CD14-positive monocyte (primary cell): Measurements from ENCODE around the gene KIF25. TPM values are rescaled to one million over a fixed set of nuclear protein-coding genes. Genes with fewer than 3 reads are reported as not detected.

Experiments used
- DNase-seq, 3 donors: peaks; one replicate each; pipeline ENCODE4 v3.0.0-alpha.2; 2011 to 2022
- H2AFZ ChIP-seq: 2 replicates; pipeline ENCODE4 v1.6.0; 2012; ENCODE audit warnings: mild to moderate bottlenecking, low read depth, low read length, inconsistent platforms; ENCODE audit not compliant: insufficient read depth, poor library complexity, severe bottlenecking
- H3K27ac ChIP-seq, 2 donors: 1 replicate in 1 of 2; 2 replicates in 1 of 2; pipeline ENCODE4 v1.5.1; 2012 to 2013; ENCODE audit warnings: low read length in 2 of 2, control low read depth in 1 of 2, inconsistent platforms in 1 of 2, low read depth in 1 of 2, mild to moderate bottlenecking in 1 of 2
- H3K27me3 ChIP-seq, 2 donors: one replicate each; pipeline versions ENCODE4 v1.6.0 to v1.6.1; 2011 to 2013; ENCODE audit warnings: low read length in 2 of 2; ENCODE audit not compliant: control insufficient read depth in 2 of 2, insufficient read depth in 2 of 2
- H3K36me3 ChIP-seq, 2 donors: replicated peaks in 1 of 2; 1 replicate in 1 of 2; 2 replicates in 1 of 2; pipeline versions ENCODE4 v1.5.1 to v1.6.1; 2012 to 2013; ENCODE audit warnings: low read length in 2 of 2, control low read depth in 1 of 2, inconsistent platforms in 1 of 2, mild to moderate bottlenecking in 1 of 2; ENCODE audit not compliant: insufficient read depth in 2 of 2, control insufficient read depth in 1 of 2
- H3K4me1 ChIP-seq, 2 donors: 1 replicate in 1 of 2; 2 replicates in 1 of 2; pipeline versions ENCODE4 v1.5.1 to v1.6.1; 2012 to 2013; ENCODE audit warnings: low read length in 2 of 2, control low read depth in 1 of 2, inconsistent platforms in 1 of 2, mild to moderate bottlenecking in 1 of 2, moderate library complexity in 1 of 2; ENCODE audit not compliant: insufficient read depth in 2 of 2, control insufficient read depth in 1 of 2
- H3K4me2 ChIP-seq: replicated peaks from 2 replicates; pipeline ENCODE3; 2012; ENCODE audit warnings: low read length, moderate library complexity, mild to moderate bottlenecking; ENCODE audit not compliant: poor library complexity, severe bottlenecking; ENCODE audit errors: extremely low read depth
- H3K4me3 ChIP-seq, 3 experiments: fragments of 200-600 bp in 1 of 3; sonication (generic) in 1 of 3; replicated peaks in 1 of 3; 1 replicate in 2 of 3; 2 replicates in 1 of 3; pipeline ENCODE4 v1.5.1; 2011 to 2013; ENCODE audit warnings: low read length in 3 of 3, mild to moderate bottlenecking in 3 of 3, control low read depth in 2 of 3, low read depth in 2 of 3, inconsistent platforms in 1 of 3, moderate library complexity in 1 of 3
- H3K79me2 ChIP-seq: 2 replicates; pipeline ENCODE4 v1.6.0; 2012; ENCODE audit warnings: mild to moderate bottlenecking, control low read depth, inconsistent platforms, low read length, moderate library complexity; ENCODE audit not compliant: insufficient read depth
- H3K9ac ChIP-seq: 2 replicates; pipeline ENCODE4 v1.6.0; 2017; ENCODE audit warnings: low read length, mild to moderate bottlenecking; ENCODE audit not compliant: insufficient read depth, poor library complexity, severe bottlenecking
- H3K9me3 ChIP-seq, 2 donors: replicated peaks in 1 of 2; 1 replicate in 1 of 2; 2 replicates in 1 of 2; pipeline versions ENCODE4 v1.5.1 to v1.6.1; 2012 to 2013; ENCODE audit warnings: low read length in 2 of 2, control low read depth in 1 of 2; ENCODE audit not compliant: control insufficient read depth in 1 of 2, insufficient read depth in 1 of 2
- H4K20me1 ChIP-seq: 2 replicates; pipeline ENCODE4 v1.6.0; 2012; ENCODE audit warnings: mild to moderate bottlenecking, low read length, control low read depth, moderate library complexity; ENCODE audit not compliant: insufficient read depth
- H3K27ac Mint-ChIP-seq, 7 donors: one replicate each; pipeline ENCODE4 v1.8.0; 2020; ENCODE audit warnings: mild to moderate bottlenecking in 7 of 7, mixed read lengths in 7 of 7, moderate library complexity in 6 of 7, inconsistent platforms in 2 of 7
- H3K27me3 Mint-ChIP-seq, 3 donors: one replicate each; pipeline ENCODE4 v1.8.0; 2021 to 2022; ENCODE audit warnings: low read depth in 3 of 3, mild to moderate bottlenecking in 3 of 3, mixed read lengths in 3 of 3, moderate library complexity in 3 of 3, inconsistent platforms in 1 of 3
- H3K36me3 Mint-ChIP-seq, 2 donors: one replicate each; pipeline ENCODE4 v1.8.0; 2020; ENCODE audit warnings: mixed read lengths in 2 of 2, inconsistent platforms in 1 of 2, mild to moderate bottlenecking in 1 of 2
- H3K4me1 Mint-ChIP-seq: one replicate; pipeline ENCODE4 v1.8.0; 2020; ENCODE audit warnings: mild to moderate bottlenecking, mixed read lengths
- H3K4me3 Mint-ChIP-seq, 2 donors: one replicate each; pipeline ENCODE4 v1.8.0; 2020; ENCODE audit warnings: mild to moderate bottlenecking in 2 of 2, mixed read lengths in 2 of 2, moderate library complexity in 1 of 2
- H3K9me3 Mint-ChIP-seq, 7 donors: one replicate each; pipeline ENCODE4 v1.8.0; 2020 to 2022; ENCODE audit warnings: mixed read lengths in 7 of 7, mild to moderate bottlenecking in 6 of 7, moderate library complexity in 6 of 7, inconsistent platforms in 2 of 7
- WGBS: methylation state at CpG from one replicate; pipeline ENCODE4 v1.1.5; 2013; ENCODE audit warnings: missing lambda C conversion rate; ENCODE audit not compliant: insufficient coverage; 5-methylcytosine and 5-hydroxymethylcytosine counted together
- intact Hi-C, 2 donors: fragments of 100-400 bp; cut with micrococcal nuclease; formaldehyde crosslinking; loops; one replicate each; pipeline versions ENCODE4 v1.15.0 to v1.15.1; 2023
- polyA plus RNA-seq, 3 donors: library from polyadenylated mRNA; depleted of rRNA in 1 of 3; unstranded in 2 of 3; stranded (reverse) in 1 of 3; fragments of 300-500 nt in 2 of 3; fragments of >200 nt in 1 of 3; fragmentation: Illumina TruSeq in 2 of 3; gene quantifications; 1 replicate in 2 of 3; 2 replicates in 1 of 3; pipeline ENCODE4 v1.2.3, GENCODE V29; 2012 to 2021
- TF ChIP-seq, protein P1 (sequence below): fragments of 200-600 bp; IDR thresholded peaks from one replicate; pipeline ENCODE4 v1.8.0; 2022; ENCODE audit warnings: antibody characterized with exemption, mild to moderate bottlenecking

KIF25 gene
- polyA plus RNA-seq, 3 donors: not detected

DNA sequence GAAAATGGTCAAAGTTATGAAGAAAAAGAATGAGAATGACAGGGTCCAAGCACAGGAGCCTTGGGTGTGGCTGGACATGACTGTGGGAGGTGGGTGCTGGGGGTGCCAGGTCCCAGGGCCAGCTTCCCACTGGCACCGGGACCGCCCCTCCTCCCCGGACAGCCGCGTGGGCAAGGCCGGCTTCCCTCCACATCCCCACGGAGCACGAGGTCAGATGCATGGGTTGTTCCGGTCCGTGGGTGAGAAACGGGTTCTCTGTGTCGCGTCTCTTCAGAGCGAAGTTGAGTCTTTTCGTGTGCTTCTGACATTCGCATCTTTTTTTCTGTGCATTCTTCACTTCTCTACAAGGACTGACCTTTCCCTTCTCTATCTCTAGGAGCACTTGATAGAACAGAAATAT, 30.1 kb downstream of the KIF25 start:
- H3K4me1 ChIP-seq: no peaks in the 10 kb centered on the region
- no peaks in the 10 kb centered on the region for H3K36me3 ChIP-seq
- peaks cover 11 to 24% (median 16%) of the 10 kb centered on the region in 7 donors for H3K9me3 Mint-ChIP-seq
- no peak overlapping the region for H3K9ac ChIP-seq
- H3K4me3 ChIP-seq: no peak overlapping the region
- H3K27me3 Mint-ChIP-seq: peaks cover 0 to 6% (median 3%) of the 10 kb centered on the region in 3 donors
- H3K36me3 Mint-ChIP-seq: no peaks in the 10 kb centered on the region
- 88% methylated on average over 13 of the region's 16 CpGs for WGBS
- H3K27me3 ChIP-seq: no peaks in the 10 kb centered on the region
- no peak overlapping the region for H3K27ac Mint-ChIP-seq
- H3K9me3 ChIP-seq: peaks cover 9 to 25% of the 10 kb centered on the region in 2 donors
- H4K20me1 ChIP-seq: no peaks in the 10 kb centered on the region
- no peak overlapping the region for H3K27ac ChIP-seq
- H3K4me3 Mint-ChIP-seq: no peak overlapping the region
- H3K79me2 ChIP-seq: no peaks in the 10 kb centered on the region
- no peaks in the 10 kb centered on the region for H3K4me1 Mint-ChIP-seq
- DNase-seq: no peak
- TF ChIP-seq, protein P1, sequence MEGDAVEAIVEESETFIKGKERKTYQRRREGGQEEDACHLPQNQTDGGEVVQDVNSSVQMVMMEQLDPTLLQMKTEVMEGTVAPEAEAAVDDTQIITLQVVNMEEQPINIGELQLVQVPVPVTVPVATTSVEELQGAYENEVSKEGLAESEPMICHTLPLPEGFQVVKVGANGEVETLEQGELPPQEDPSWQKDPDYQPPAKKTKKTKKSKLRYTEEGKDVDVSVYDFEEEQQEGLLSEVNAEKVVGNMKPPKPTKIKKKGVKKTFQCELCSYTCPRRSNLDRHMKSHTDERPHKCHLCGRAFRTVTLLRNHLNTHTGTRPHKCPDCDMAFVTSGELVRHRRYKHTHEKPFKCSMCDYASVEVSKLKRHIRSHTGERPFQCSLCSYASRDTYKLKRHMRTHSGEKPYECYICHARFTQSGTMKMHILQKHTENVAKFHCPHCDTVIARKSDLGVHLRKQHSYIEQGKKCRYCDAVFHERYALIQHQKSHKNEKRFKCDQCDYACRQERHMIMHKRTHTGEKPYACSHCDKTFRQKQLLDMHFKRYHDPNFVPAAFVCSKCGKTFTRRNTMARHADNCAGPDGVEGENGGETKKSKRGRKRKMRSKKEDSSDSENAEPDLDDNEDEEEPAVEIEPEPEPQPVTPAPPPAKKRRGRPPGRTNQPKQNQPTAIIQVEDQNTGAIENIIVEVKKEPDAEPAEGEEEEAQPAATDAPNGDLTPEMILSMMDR: no peak
- no peak overlapping the region for H3K4me2 ChIP-seq
- no peak overlapping the region for H2AFZ ChIP-seq
- intact Hi-C loops: no loop called here

DNA sequence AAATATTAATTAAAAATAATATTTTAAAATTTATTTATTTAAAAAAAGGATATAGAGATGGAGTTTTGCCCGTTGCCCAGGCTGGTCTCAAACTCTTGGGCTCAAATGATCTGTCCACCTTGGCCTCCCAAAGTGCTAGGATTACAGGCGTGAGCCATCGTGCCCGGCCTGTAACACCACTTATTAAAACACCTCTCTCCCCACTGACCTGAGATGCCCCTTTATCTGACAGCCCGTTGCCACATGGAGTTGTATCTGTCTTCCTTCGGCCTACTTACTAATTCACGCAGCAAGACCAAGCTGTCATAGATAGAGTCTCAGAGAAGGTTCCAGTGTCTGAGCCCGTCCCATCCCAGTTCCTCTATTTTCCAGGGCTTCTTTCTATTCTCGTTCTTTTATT, 30.7 kb downstream of the KIF25 start:
- H3K4me3 Mint-ChIP-seq: no peak overlapping the region

More for the DNA sequence above, 30.7 kb downstream of the KIF25 start:
- Mint-ChIP-seq H3K9me3 (peaks cover 11 to 24% (median 16%) of the 10 kb centered on the region in 7 donors), H3K4me1 (no peaks in the 10 kb centered on the region), H3K36me3 (no peaks in the 10 kb centered on the region), H3K27me3 (peaks cover 0 to 9% (median 3%) of the 10 kb centered on the region in 3 donors), H3K27ac (no peak overlapping the region)
- TF ChIP-seq, protein P1: no peak
- Histone ChIP-seq H3K27ac (no peak overlapping the region), H3K9me3 (peaks cover 9 to 30% of the 10 kb centered on the region in 2 donors), H3K79me2 (no peaks in the 10 kb centered on the region), H3K4me1 (no peaks in the 10 kb centered on the region), H3K9ac (no peak overlapping the region), H4K20me1 (no peaks in the 10 kb centered on the region), H2AFZ (no peak overlapping the region), H3K4me3 (no peak overlapping the region), H3K36me3 (no peaks in the 10 kb centered on the region), H3K4me2 (no peak overlapping the region), H3K27me3 (no peaks in the 10 kb centered on the region)
- intact Hi-C loops: no loop called here
- no peak for DNase-seq
- WGBS: 100% methylated on average over 2 of the region's 9 CpGs
